Pons (tissue), 1 donor: ENCODE data around the gene GABRP.
A peak's percentile ranks its signal among the peaks of the same experiment; 100 is the strongest.
"Not testable (repeated sequence)": the region's sequence is repeated elsewhere in the genome, so short reads cannot be mapped to it uniquely, and the experiment has no call there.

ENCODE experiments used
- DNase-seq: peaks from one replicate; pipeline ENCODE4 v3.0.0-alpha.2; 2016; ENCODE audit warnings: low spot score

Gene GABRP

DNA sequence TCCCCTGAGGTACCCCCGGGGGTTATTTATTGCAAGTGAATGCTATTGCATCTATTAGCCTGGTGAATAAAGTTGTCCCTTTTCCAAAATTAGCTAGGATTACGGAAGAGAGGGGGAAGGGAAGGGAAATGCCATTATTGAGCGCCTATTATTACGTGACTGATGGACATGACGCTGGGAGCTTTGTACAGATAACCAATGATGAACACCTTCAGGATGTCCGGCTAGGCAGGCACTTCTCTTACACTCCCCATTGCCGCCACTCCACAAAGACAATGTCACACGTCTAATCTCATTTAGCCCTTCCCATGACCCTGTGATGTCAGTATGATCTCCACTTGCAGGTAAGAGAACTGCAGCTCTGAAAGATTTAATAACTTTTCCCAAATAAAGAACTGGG, 9.4 kb downstream of the GABRP start:
- no peak for DNase-seq

DNA sequence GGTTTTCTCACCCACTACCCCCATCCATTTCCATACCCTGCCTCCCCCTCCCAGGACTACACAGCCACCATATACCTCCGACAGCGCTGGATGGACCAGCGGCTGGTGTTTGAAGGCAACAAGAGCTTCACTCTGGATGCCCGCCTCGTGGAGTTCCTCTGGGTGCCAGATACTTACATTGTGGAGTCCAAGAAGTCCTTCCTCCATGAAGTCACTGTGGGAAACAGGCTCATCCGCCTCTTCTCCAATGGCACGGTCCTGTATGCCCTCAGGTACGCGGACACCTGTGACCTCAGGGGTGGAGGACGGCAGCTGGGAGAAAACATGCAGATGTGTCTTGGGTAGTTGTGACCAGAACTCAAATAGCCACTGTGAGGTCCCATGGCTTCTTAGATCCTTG, 11.6 kb downstream of the GABRP start:
- no peak for DNase-seq

DNA sequence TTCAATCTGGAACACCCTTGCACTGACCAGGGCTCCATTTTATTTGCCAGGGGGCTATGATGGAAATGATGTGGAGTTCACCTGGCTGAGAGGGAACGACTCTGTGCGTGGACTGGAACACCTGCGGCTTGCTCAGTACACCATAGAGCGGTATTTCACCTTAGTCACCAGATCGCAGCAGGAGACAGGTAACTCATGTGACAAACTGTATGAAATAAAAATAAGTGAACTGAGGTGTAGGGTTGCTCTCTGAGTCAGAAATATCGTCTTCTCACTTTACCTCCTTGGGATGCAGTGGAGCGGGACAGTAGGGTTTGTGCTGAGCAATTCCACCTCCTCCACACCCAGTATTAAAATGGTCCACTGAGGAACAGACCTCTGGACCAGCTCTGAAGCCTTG, 22.1 kb downstream of the GABRP start:
- no peak for DNase-seq

DNA sequence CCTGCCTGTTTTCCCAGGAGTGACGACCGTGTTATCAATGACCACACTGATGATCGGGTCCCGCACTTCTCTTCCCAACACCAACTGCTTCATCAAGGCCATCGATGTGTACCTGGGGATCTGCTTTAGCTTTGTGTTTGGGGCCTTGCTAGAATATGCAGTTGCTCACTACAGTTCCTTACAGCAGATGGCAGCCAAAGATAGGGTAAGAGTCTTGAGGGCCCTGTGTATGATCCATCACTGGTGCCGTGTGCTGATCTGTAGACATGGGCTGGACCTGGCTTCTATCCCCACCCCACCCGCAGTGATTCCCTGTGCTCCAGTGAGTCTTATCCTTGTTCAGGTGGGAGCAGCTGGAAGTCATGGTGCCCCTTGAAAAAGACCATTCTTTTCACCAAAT, 26.0 kb downstream of the GABRP start:
- DNase-seq = peak; percentile 86

DNA sequence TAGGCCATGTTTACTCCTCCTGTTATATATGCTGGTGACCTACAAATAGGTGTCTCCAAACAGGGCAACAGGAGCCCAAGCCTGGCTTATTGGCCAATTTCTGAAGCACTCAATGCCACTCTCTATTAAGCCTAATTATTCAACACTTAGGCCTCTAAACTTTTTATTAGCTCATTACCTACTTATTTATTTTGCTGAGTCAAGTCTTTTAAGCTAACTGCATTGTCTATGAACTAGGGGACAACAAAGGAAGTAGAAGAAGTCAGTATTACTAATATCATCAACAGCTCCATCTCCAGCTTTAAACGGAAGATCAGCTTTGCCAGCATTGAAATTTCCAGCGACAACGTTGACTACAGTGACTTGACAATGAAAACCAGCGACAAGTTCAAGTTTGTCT, 28.2 kb downstream of the GABRP start:
- no peak for DNase-seq

DNA sequence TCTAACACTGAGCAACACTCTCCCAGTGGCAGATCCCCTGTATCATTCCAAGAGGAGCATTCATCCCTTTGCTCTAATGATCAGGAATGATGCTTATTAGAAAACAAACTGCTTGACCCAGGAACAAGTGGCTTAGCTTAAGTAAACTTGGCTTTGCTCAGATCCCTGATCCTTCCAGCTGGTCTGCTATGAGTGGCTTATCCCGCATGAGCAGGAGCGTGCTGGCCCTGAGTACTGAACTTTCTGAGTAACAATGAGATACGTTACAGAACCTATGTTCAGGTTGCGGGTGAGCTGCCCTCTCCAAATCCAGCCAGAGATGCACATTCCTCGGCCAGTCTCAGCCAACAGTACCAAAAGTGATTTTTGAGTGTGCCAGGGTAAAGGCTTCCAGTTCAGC, 29.7 kb downstream of the GABRP start:
- no peak for DNase-seq

DNA sequence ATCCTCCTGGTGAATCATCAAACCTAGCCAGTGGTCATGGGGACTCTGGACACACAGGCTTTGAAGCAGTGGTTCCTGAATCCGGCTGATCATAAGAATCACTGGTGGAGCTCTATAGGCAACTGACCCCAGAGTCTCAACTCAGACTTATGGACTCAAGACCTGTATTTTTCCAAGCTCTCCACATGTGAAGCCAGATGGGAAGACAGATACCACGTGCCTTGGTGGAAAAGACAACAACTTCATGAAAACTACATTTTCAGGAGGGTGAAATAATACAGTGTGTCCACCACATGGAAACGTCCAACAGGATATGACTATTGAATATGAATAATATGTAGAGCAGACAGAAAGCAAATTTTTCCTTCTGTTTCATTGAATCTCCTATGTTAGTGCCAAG, 33.7 kb downstream of the GABRP start:
- no peak for DNase-seq

DNA sequence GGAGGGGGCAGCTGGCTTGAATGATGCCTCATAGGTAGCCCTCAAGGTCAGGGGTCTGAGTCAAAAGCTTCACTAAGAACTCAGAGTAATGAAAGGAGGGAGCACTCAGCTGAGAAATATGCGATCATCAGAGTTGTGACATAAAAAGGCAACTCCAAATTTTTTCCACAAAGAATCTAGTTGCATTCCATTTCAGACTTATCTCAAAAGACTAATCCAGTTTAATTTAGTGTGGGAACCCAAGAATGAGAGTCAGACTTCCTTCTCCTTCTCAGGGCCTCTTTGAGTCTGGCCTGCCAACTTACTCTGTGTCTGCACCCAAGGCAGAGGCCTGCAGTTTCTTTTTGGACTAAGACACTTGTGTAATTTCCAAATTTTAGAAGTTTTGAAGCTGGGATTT, 34.7 kb downstream of the GABRP start:
- DNase-seq = no peak

DNA sequence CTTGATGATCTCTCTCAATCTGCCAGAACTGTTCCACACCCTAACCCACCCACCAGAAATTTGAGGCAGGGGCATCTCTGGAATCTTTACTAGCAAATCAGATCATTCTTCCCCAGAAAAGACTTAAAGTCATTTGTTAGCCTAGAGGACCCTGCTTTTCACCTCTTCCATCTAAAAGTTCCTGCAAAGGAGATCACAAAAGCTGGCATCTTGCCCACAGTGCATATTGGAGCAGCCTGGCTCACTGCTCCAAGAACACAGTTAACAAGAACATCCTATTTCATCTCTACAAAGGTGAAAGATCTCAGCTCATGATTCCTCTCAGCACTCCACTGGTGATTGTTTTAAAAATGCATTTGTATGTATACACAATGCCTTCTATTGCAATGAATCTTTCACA, 36.3 kb downstream of the GABRP start:
- DNase-seq = peak; percentile 9

DNA sequence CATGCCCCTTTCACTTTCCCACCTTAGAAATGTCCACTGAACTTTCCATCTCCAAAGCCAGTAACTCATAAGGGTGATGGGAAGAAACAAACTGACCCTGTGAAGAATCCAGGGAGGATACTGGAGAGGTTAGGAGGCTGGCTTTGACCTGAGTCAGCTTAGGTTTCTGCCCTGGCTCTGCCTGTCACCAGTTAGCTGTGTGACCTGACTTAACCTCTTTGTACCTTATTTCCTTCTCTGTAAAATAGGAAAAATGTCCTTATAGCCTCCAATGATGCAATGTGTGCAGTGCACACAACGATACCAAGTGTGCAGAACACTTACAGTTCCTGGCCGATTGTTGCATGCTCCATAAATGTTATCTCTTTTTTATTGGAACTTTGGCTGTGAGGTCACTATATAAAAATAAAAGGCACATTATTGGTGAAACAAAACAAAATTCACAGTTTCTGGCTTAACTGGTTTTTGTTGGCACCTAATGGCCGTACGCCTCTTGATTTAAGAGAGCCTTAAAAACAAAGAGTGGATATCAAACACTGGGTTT, 37.8 kb downstream of the GABRP start:
- no peak for DNase-seq

DNA sequence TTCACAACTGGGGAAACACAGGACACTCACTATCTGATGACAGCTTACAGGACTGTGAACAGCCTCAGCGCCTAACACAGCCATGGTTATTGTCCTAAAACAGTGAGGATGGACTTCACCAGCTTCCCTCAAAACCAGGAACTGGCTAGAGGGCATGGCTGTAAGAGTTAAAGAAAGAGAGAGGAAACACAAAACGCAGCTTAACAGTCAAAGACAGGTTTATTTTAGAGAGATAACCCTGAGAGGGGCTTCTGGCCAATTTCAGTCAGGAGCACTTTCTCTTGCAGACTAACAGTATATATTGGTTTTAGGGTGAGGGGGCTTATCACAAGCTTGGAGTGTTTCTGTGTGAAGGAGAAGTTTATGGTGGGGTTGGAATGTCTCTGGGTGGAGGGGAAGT, 42.6 kb downstream of the GABRP start:
- no peak for DNase-seq

DNA sequence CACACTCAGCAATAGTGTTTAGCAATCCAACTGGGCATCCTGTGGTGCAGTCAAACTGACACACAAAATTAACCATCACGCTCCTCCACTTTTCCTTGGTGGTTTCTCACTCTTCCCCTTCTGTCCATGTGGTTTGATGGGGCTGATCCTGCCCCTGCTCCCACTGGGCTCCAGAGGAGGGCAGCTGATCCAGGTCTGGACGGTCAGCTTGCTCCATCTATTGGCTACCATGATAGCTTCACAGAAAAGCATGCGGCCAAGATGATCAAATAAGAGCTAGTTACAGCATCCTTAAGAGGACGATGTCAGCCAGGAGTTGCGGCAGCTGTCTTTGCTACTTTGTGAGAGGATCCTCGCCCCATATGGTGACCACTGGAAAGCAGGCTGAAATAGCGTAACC, 48.7 kb downstream of the GABRP start:
- no peak for DNase-seq

DNA sequence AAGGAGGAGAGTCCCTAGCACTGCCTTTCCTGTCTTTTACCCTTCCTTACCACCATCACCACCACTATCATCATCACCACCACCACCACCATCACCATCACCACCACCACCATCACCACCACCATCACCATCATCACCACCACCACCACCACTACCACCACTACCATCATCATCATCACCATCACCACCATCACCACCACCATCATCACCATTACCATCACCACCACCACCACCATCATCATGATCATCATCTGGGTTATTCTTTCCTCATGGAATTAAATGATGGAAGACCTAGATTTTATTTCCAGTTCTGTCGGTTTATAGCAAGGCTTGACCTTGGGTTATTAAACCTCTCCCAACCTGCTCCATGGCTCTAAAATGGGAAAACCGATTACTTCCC, 50.5 kb downstream of the GABRP start:
- not testable (repeated sequence) for DNase-seq

DNA sequence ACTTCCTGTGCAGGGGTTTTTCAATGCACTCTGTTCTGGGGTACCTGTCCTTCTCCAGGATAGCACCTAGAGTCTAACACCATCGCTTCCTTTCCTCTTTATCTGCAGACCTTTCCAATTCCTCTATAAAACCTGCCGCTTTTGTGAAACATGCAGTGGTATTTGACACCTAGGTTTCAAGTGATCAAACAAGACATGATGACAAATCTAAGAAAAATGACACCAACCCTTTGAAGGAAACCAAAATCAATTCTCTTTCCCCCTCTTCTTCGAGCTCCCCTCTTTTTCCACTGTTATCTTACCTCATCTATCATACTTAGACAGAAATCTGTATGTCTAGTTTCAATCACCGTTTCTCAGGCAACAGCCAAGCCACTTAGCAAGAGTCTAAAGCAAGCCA, 52.7 kb downstream of the GABRP start:
- DNase-seq = no peak

DNA sequence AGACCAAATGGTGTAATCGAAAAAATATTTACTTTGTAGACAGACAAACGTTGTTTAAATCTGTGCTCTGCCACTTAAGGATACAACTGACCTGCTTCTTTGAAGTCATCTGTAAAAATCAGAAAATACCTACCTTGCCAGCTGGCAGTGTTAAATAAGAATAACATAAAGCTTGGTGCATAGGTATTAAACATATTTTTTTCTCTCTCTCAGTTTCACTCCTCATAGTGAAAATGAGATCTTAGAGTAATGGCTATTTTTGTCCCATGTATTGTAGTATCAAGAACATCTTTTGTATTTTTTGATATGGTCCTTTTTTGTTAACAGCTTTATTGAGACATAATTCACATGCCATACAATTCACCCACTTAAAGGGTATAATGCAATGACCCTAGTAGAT, 60.3 kb downstream of the GABRP start:
- DNase-seq = no peak

DNA sequence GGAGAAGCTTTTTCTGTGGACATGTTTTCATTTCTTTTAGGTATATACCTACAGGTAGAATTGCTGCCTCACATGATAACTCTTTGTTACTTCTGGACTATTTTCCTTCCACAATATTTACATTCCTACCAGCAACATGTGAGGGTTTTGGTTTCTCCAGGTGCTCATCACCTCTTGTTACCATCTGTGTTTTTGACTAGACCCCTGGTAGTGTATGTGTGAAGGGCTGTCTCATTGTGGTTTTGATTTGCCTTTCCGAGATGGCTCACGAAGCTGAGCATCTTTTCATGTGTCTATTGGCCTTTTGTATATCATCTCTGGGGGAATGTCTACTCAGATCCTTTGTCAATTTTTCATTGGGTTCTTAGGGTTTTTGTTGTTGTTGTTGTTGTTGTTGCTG, 61.1 kb downstream of the GABRP start:
- DNase-seq = no peak

DNA sequence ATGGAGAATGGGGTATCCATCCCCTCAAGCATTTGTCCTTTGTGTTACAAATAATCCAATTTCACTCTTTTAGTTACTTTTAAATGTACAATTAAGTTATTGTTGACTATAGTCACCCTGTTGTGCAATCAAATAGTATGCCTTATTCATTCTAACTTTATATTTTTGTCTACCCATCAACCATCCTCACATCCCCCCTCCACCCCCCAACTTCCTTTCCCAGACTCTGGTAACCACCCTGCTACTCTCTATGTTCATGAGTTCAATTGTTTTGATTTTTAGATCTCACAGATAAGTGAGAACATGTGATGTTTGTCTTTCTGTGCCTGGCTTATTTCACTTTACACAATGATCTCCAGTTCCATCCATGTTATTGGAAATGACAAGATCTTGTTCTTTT, 62.9 kb downstream of the GABRP start:
- DNase-seq = no peak

DNA sequence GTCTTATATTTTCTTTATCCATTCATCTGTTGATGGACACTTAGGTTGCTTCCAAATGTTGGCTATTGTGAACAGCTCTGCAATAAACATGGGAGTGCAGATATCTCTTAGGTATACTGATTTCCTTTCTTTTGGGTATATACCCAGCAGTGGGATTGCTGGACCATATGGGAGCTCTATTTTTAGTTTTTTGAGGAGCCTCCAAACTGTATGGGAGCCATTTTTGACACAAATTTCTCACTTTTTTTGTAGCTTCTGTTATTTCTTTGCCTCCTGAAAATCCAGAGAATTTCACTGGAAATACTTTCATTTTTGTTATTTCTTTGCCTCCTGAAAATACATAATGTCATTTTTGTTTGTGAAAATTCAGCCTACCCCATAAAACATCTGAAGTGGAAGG, 63.3 kb downstream of the GABRP start:
- DNase-seq = no peak

DNA sequence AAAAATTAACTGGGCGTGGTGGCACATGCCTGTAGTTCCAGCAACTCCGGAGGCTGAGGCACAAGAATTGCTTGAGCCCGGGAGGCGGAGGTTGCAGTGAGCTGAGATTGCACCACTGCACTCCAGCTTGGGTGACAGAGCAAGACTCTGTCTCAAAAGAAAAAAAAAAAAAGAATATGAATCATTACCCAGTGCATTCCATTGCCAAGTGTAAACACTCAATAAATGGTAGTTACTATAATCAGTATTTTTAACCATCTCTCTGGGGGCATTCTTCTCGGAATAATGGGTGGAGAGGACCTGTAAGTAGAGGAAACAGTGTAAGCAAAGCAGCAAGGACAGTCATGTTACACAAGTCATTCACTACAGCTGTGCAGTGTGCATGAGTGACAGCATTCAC, 64.5 kb downstream of the GABRP start:
- no peak for DNase-seq

DNA sequence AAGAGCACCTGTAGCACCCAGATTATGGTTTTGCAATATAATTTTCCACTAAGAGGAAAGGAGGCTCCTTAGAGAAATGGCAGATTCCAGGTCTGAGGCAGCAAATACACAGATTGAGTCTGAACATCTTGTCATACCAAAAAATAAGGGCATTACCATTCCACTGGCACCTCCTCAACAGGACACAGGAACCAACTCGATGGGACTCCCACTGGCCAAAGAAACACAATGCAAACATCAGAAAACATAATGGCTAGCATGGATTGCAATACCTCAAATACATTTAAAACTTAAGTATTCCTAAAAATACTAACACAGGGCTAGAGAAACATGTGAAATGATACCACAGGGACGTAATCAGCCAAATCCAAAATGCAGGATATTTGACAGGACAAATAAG, 65.8 kb downstream of the GABRP start:
- DNase-seq = no peak

DNA sequence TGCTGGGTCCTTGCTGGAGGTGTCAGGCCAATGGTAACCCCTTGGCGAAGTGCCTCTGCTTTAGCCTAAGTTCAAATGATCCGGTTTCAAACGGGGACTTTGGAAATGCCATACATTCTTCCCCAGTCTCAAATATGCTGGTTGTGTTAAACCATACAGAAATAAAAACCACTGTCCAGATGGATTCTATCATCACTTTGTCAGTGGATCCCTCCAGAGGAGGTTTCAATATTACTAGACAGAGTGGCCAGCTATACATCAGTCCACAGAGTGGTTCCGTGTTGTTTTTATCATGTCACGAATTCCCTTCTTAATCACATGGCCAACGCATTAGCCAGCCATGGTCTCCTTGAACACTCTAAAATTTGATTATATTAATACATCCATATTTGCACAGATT, 71.0 kb downstream of the GABRP start:
- DNase-seq = no peak

DNA sequence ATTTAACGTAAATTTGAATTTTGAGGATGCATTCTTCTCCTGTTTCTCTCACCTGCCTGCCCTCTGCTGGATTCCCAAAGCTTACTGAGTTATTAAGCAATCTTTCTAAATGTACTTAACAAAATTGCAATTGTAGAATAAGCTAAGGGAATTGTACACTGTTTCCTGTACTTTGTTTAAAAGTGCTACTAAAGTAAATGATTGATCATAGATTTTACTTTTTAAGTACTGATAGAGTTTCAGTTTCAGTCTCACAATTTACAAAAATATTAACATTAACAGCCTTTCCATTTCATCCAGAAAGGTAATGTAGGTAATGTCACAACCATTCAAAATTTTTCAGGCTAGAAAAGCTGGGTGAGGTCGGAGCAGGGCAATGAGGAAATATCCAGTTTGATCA, 73.5 kb downstream of the GABRP start:
- DNase-seq = no peak

DNA sequence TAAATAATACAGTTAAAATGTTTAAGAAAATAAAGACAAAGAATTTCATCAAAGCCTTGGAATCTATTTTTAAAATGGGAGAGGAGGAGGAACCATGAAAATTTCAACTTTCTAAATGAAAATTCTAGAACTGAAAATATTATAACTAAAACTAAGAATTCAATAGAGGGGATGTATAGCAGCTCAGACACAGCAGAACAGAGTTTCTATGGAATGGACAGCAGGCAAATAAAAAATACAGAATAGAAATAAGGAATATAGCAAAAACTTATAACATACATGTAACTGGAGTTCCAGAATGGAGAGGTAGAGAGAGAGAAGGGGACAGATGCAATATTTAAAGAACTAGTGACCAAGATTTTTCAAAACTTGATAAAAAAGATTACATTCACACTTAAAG, 76.9 kb downstream of the GABRP start:
- DNase-seq = no peak

DNA sequence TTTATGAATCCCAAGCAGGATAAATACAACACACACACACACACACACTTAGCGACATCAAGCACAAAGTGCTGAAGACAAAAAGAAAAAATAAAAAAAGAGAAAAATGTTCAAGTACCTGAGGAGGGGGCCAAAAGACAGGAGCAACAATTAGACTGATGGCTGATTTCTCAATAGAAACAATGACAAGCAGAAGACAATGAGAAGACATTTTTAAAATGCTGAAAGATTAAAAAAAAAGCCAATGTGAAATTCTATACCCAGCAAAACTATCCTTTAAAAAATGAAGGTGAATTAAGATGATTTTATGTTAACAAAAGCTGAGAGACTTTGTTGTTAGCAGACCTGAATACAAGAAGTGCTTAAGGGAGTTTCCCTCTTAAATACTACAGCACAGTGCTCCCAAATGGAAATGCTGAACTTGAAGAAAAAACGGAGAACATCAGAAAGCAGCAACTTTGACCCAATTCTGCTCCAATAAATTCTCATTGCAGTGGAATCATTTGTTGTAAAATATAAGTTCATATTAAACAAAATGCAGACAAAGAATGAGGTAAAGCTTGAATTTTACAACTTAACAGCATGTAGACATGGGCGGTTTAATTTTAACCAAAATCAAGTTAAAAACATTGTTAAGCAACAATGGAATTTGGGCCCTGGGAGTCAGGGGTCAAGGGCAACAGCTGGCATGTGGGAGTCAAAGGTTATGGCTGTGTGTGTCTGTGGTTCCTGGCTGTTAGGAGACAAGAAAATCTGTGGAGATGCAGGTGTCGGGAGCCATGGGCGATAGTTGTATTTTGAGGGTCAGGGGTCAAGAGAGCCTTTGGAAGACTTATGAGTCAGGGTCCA, 77.5 kb downstream of the GABRP start:
- no peak for DNase-seq

DNA sequence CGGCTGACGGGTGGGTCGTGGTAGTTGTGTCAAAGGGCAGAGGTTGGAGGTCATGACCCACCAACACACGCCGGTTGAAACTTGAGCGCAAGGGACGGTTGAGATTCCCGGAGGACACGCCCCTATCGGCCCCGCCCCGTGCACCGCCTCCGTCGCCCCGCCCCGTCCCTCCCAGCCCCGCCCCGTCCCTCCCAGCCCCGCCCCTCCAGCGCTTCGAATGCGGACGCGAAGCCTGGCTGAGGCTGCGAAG, 78.1 kb downstream of the GABRP start:
- no peak for DNase-seq
